ENCODE results near the gene MTOR.

DNA sequence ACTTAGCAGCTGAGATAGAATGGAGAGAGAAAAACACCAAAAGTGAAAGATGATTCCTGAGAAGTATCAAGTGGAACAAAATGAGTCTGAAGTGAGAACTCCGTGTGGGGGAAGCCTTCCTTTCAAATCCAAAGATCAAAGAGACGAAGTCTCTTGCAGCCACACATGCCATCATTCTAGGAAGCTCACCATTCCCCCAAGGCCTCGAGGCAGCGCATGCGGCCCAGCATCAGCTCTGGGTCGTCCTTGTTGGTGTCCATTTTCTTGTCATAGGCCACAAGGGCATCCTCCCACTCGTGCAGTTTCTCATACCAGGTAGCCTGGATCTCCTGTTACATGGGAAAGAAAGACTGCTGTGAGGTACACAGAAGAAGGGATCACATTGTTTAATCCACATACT lies 105.4 kb downstream of the MTOR start:
- TF ChIP-seq EZH2 (IDR thresholded peaks at IDR 0.05; ENCODE audit: insufficient read depth, poor library complexity, severe bottlenecking) = no peak
- TF ChIP-seq EZH2phosphoT487 (IDR thresholded peaks at IDR 0.05; ENCODE audit: insufficient read depth, low read depth) = no peak
